ENCODE measurements around the gene ZC3H7A. TPM values are rescaled to one million over a fixed set of nuclear protein-coding genes. Genes with fewer than 3 reads are reported as not detected.

Gene ZC3H7A
- total and polyA plus RNA-seq, 2 of the 8 experiments (the other 6 are each of a cell fraction or from before 2014, with no cell fraction given), result 32.0 to 55.9 TPM

- POLR2A ChIA-PET (ENCODE audit: partially characterized antibody), result interaction anchor here (1.8 kb wide), 1 partner anchor 11 kb away, joined by 3 read pairs; no protein-coding TSS in a partner anchor
- H2AFZ ChIP-seq (ENCODE audit: low read length), result no peak overlapping the region
- CTCF ChIA-PET (ENCODE audit: partially characterized antibody), result no interaction called here
Measured at GRCh38 chr16:11793840-11794239, 3.2 kb downstream of the ZC3H7A start.

More at GRCh38 chr16:11793840-11794239, 3.2 kb downstream of the ZC3H7A start:
- Histone ChIP-seq H2BK12ac (ENCODE audit: low read depth, low read length) (no peak overlapping the region), H3K79me1 (ENCODE audit: low read depth, low read length) (peaks cover 14% of the 10 kb centered on the region), H2BK20ac (ENCODE audit: low read length) (no peak overlapping the region), H3K23ac (ENCODE audit: insufficient read length) (no peak overlapping the region), H4K8ac (ENCODE audit: extremely low read depth, insufficient read depth, low read length) (no peak overlapping the region), H3K18ac (ENCODE audit: extremely low read depth, low read length) (no peak overlapping the region), H3K36me3 (ENCODE audit: control insufficient read depth in 2 of 4, insufficient read depth in 4 of 4, low read length in 3 of 4) (no peaks in the 10 kb centered on the region; a peak in 1 of 8 replicates), H3K79me2 (ENCODE audit: control insufficient read depth in 1 of 2, insufficient read depth in 2 of 2, low read length in 2 of 2) (peaks cover 22 to 73% of the 10 kb centered on the region in 2 experiments), H4K20me1 (replicated peaks in 1 of 2; ENCODE audit: control insufficient read depth in 1 of 2, insufficient read depth in 2 of 2, low read length in 2 of 2) (peaks cover 2 to 8% of the 10 kb centered on the region in 2 experiments), H3K27me3 (replicated peaks in 1 of 4; ENCODE audit: control insufficient read depth in 3 of 4, extremely low read depth in 1 of 4, insufficient read depth in 3 of 4, low read length in 3 of 4) (no peaks in the 10 kb centered on the region), H2BK5ac (ENCODE audit: low read depth, low read length) (no peak overlapping the region), H3K4me2 (ENCODE audit: insufficient read depth in 1 of 2, low read depth in 2 of 2, low read length in 2 of 2) (no peak overlapping the region), H2BK120ac (replicated peaks; ENCODE audit: low read depth, low read length) (no peak overlapping the region), H2AK5ac (ENCODE audit: low read depth, low read length) (no peak overlapping the region), H2BK15ac (ENCODE audit: low read length) (no peak overlapping the region), H3K4ac (replicated peaks; ENCODE audit: insufficient read length, low read depth, low read length) (no peak overlapping the region), H4K5ac (ENCODE audit: insufficient read length, low read depth, low read length) (no peak overlapping the region), H3K23me2 (ENCODE audit: low read depth, low read length) (peaks cover 4% of the 10 kb centered on the region; the same call in 1 of the 2 replicates), H3K4me1 (replicated peaks in 1 of 4; ENCODE audit: control insufficient read depth in 3 of 4, insufficient read depth in 4 of 4, low read length in 3 of 4) (peaks cover 3 to 6% (median 3%) of the 10 kb centered on the region in 4 experiments; a peak in 5 of 7 replicates), H3K4me3 (ENCODE audit: extremely low read depth in 1 of 4, insufficient read depth in 2 of 4, low read depth in 3 of 4, low read length in 4 of 4) (no peak overlapping the region), H3K14ac (ENCODE audit: insufficient read length) (no peak overlapping the region), H3K56ac (replicated peaks; ENCODE audit: insufficient read length, low read depth, low read length) (no peak overlapping the region), H3K9me3 (ENCODE audit: insufficient read depth in 2 of 2, low read depth in 1 of 2, low read length in 1 of 2) (no peaks in the 10 kb centered on the region), H4K91ac (replicated peaks; ENCODE audit: insufficient read length, low read length) (no peak overlapping the region), H3K9ac (replicated peaks in 1 of 4; ENCODE audit: extremely low read depth in 1 of 4, low read depth in 3 of 4, low read length in 3 of 4) (no peak overlapping the region), H3K27ac (ENCODE audit: low read depth, low read length) (no peak overlapping the region)
- FAIRE-seq (no peak), DNase-seq (ENCODE audit: low read depth in 1 of 2, low spot score in 2 of 2) (no peak)
- 95% methylated on average over 7 of the region's 7 CpGs; no CpG with 5 or more reads in 1 of the 2 experiments for WGBS, 2 experiments (ENCODE audit: extremely low coverage in 1 of 2, insufficient coverage in 1 of 2, insufficient read length in 1 of 2, insufficient replicate concordance in 2 of 2, low coverage in 1 of 2, low lambda C conversion rate in 2 of 2, missing lambda C conversion rate in 1 of 2)
- TF ChIP-seq EGR1 (IDR thresholded peaks at IDR 0.05; ENCODE audit: borderline replicate concordance, low read depth, low read length) (no peak), TAF1 (IDR thresholded peaks at IDR 0.05; ENCODE audit: low read depth, low read length) (no peak), SP2 (IDR thresholded peaks at IDR 0.05; ENCODE audit: low read length) (no peak), CTBP2 (IDR thresholded peaks at IDR 0.05; ENCODE audit: borderline replicate concordance, insufficient read depth, insufficient read length, low read length) (no peak), HDAC2 (IDR thresholded peaks at IDR 0.05; ENCODE audit: borderline replicate concordance in 1 of 2, low read depth in 2 of 2, low read length in 2 of 2) (no peak)
